PC-3 (cell line): ENCODE results near the gene KCNN4. TPM values are rescaled to one million over a fixed set of nuclear protein-coding genes. Genes with fewer than 3 reads are reported as not detected.
"Not testable (repeated sequence)": the region's sequence is repeated elsewhere in the genome, so short reads cannot be mapped to it uniquely, and the experiment has no call there.

ENCODE experiments used
- ATAC-seq: fragments of 200-7000 bp; cut with Tn5 transposase; 2 replicates; pipeline ENCODE4 v1.9.1; 2020; ENCODE audit warnings: mild to moderate bottlenecking, moderate library complexity
- BruUV-seq: library from RNA; stranded (reverse); fragments of 400-500 nt; replicated peaks from 2 replicates; lab custom pipeline; 2021; lab: Mats Ljungman, UMichigan
- CTCF ChIA-PET: fragments of 300-600 bp; sonication (Branson Sonifier 250); formaldehyde crosslinking; loops from one replicate; lab custom pipeline; 2022; ENCODE audit warnings: antibody characterized with exemption; lab: Charles Lee
- POLR2A ChIA-PET: fragments of 300-600 bp; sonication (Branson Sonifier 250); formaldehyde crosslinking; loops from one replicate; lab custom pipeline; 2022; ENCODE audit warnings: antibody characterized with exemption; ENCODE audit not compliant: unreplicated experiment; lab: Charles Lee
- DNase-seq: peaks from one replicate; pipeline ENCODE4 v3.0.0-alpha.2; 2015
- H2AFZ ChIP-seq: fragments of 300-600 bp; sonication (generic); 2 replicates; pipeline ENCODE4 v1.6.0; 2016; ENCODE audit warnings: antibody characterized with exemption, low read length
- H3F3A ChIP-seq: fragments of 300-600 bp; sonication (generic); one replicate; pipeline ENCODE4 v1.6.0; 2017; ENCODE audit warnings: antibody characterized with exemption, low read length, control low read depth, mild to moderate bottlenecking; ENCODE audit not compliant: unreplicated experiment
- H3K27ac ChIP-seq: fragments of 300-600 bp; sonication (generic); 2 replicates; pipeline ENCODE4 v1.5.1; 2016; ENCODE audit warnings: mild to moderate bottlenecking, low read length
- H3K27me3 ChIP-seq: fragments of 300-600 bp; sonication (generic); 2 replicates; pipeline ENCODE4 v1.6.1; 2016; ENCODE audit warnings: low read length, mixed read lengths
- H3K36me3 ChIP-seq: fragments of 300-600 bp; sonication (generic); 2 replicates; pipeline ENCODE4 v1.6.1; 2016; ENCODE audit warnings: low read depth, mixed run types, low read length, mixed read lengths
- H3K4me1 ChIP-seq: fragments of 300-600 bp; sonication (generic); 2 replicates; pipeline ENCODE4 v1.5.1; 2016; ENCODE audit warnings: low read length; ENCODE audit not compliant: insufficient read depth
- H3K4me2 ChIP-seq: fragments of 300-600 bp; sonication (generic); 2 replicates; pipeline ENCODE4 v1.6.0; 2016; ENCODE audit warnings: low read length
- H3K4me3 ChIP-seq: fragments of 300-600 bp; sonication (generic); 2 replicates; pipeline ENCODE4 v1.5.1; 2016; ENCODE audit warnings: mild to moderate bottlenecking, low read length, mixed read lengths
- H3K79me2 ChIP-seq: fragments of 300-600 bp; sonication (generic); 2 replicates; pipeline ENCODE4 v1.6.1; 2017; ENCODE audit warnings: low read length, mixed read lengths
- H3K9ac ChIP-seq: fragments of 300-600 bp; sonication (generic); 2 replicates; pipeline ENCODE4 v1.6.0; 2016; ENCODE audit warnings: mild to moderate bottlenecking, low read length
- H3K9me2 ChIP-seq: fragments of 300-600 bp; sonication (generic); replicated peaks from 2 replicates; pipeline ENCODE4 v1.6.1; 2016; ENCODE audit warnings: mixed run types, low read length, mixed read lengths
- H3K9me3 ChIP-seq: fragments of 300-600 bp; sonication (generic); 2 replicates; pipeline ENCODE4 v1.6.1; 2016; ENCODE audit warnings: low read length, mixed read lengths
- H4K20me1 ChIP-seq: fragments of 300-600 bp; sonication (generic); 2 replicates; pipeline ENCODE4 v1.6.1; 2016; ENCODE audit warnings: low read length, mixed read lengths
- CTCF ChIP-seq: fragments of 300-600 bp; sonication (generic); conservative IDR thresholded peaks from 2 replicates; pipeline ENCODE4 v1.5.1; 2017; ENCODE audit warnings: antibody characterized with exemption, low read depth, mild to moderate bottlenecking, low read length
- EZH2 ChIP-seq: fragments of 300-600 bp; sonication (generic); IDR thresholded peaks from one replicate; pipeline ENCODE4 v1.6.1; 2017; ENCODE audit warnings: antibody characterized with exemption, mild to moderate bottlenecking, low read length; ENCODE audit not compliant: unreplicated experiment
- EZH2phosphoT487 ChIP-seq: fragments of 300-600 bp; sonication (generic); IDR thresholded peaks from 2 replicates; pipeline ENCODE4 v1.6.1; 2018; ENCODE audit warnings: mild to moderate bottlenecking, antibody characterized with exemption, low read length, borderline replicate concordance
- intact Hi-C: fragments of 100-400 bp; cut with micrococcal nuclease; formaldehyde crosslinking; loops from 2 replicates; pipeline ENCODE4 v1.9.0; 2023
- total RNA-seq: library from RNA; depleted of rRNA; stranded (reverse); fragments of >200 nt; gene quantifications from 2 replicates; pipeline ENCODE4 v1.2.3, GENCODE V29; 2014

KCNN4 gene
- total RNA-seq, 1 experiment from 2014 or later: 45.7 TPM

GRCh38 chr19:43777163-43777695 lies 3.5 kb downstream of the KCNN4 start:
- BruUV-seq: no TSS peak
- H3K4me1 ChIP-seq: peaks cover 37% of the 10 kb centered on the region
- H3K4me2 ChIP-seq: peak overlapping the region; percentile 62
- H3K36me3 ChIP-seq: peaks cover 5% of the 10 kb centered on the region
- no peaks in the 10 kb centered on the region for H3F3A ChIP-seq
- no peaks in the 10 kb centered on the region for H4K20me1 ChIP-seq
- no peak overlapping the region for H3K9ac ChIP-seq
- H3K27me3 ChIP-seq: no peaks in the 10 kb centered on the region
- ChIA-PET POLR2A (interaction anchor here (0.6 kb wide), 1 partner anchor 109 kb away, joined by 4 read pairs; no protein-coding TSS in a partner anchor), CTCF (no interaction called here)
- H3K9me3 ChIP-seq: no peaks in the 10 kb centered on the region
- H3K4me3 ChIP-seq: peak overlapping the region; percentile 22; the same call in 1 of the 2 replicates
- no peaks in the 10 kb centered on the region for H3K9me2 ChIP-seq
- intact Hi-C loops: no loop called here
- no peak for DNase-seq
- ATAC-seq: 0 out of 2 replicates have a peak, but pooled peaks have one; percentile 5
- H3K79me2 ChIP-seq: peaks cover 47% of the 10 kb centered on the region
- TF ChIP-seq EZH2 (no peak), EZH2phosphoT487 (no peak), CTCF (no peak)
- H3K27ac ChIP-seq: peak overlapping the region; percentile 55
- H2AFZ ChIP-seq: no peak overlapping the region

- CTCF ChIA-PET: no interaction called here
- Histone ChIP-seq H3K4me1 (peaks cover 32% of the 10 kb centered on the region), H3K4me2 (no peak overlapping the region), H3K9me3 (no peaks in the 10 kb centered on the region), H3K9me2 (no peaks in the 10 kb centered on the region), H3F3A (no peaks in the 10 kb centered on the region), H2AFZ (no peak overlapping the region), H4K20me1 (no peaks in the 10 kb centered on the region), H3K27ac (no peak overlapping the region), H3K4me3 (no peak overlapping the region), H3K9ac (no peak overlapping the region), H3K36me3 (peaks cover 5% of the 10 kb centered on the region), H3K27me3 (no peaks in the 10 kb centered on the region), H3K79me2 (peaks cover 47% of the 10 kb centered on the region)
- TF ChIP-seq EZH2 (no peak), CTCF (no peak), EZH2phosphoT487 (no peak)
- no TSS peak for BruUV-seq
- ATAC-seq: no peak
- no peak for DNase-seq
- POLR2A ChIA-PET: no interaction called here
- intact Hi-C loops: no loop called here
These were observed 4.5 kb downstream of the KCNN4 start for GRCh38 chr19:43776286-43776685.

- H3K9me2 ChIP-seq: no peaks in the 10 kb centered on the region
- H3K79me2 ChIP-seq: peaks cover 42% of the 10 kb centered on the region
- H4K20me1 ChIP-seq: no peaks in the 10 kb centered on the region
- no peaks in the 10 kb centered on the region for H3K9me3 ChIP-seq
- H3F3A ChIP-seq: no peaks in the 10 kb centered on the region
- no peak overlapping the region for H3K9ac ChIP-seq
- DNase-seq (no peak), ATAC-seq (no peak)
- H3K4me3 ChIP-seq: no peak overlapping the region
- POLR2A ChIA-PET: no interaction called here
- no TSS peak for BruUV-seq
- CTCF ChIA-PET: no interaction called here
- TF ChIP-seq EZH2phosphoT487: no peak
- no peak for TF ChIP-seq EZH2
- no peak for TF ChIP-seq CTCF
- H3K36me3 ChIP-seq: peaks cover 7% of the 10 kb centered on the region
- H3K27me3 ChIP-seq: no peaks in the 10 kb centered on the region
- peaks cover 25% of the 10 kb centered on the region for H3K4me1 ChIP-seq
- no peak overlapping the region for H2AFZ ChIP-seq
- no peak overlapping the region for H3K4me2 ChIP-seq
- intact Hi-C loops: no loop called here
- no peak overlapping the region for H3K27ac ChIP-seq
These were observed 5.4 kb downstream of the KCNN4 start for GRCh38 chr19:43775299-43775890.

GRCh38 chr19:43774940-43775258 lies 5.9 kb downstream of the KCNN4 start:
- CTCF ChIA-PET, ATAC-seq: not testable (repeated sequence)
- H3K79me2 ChIP-seq: peaks cover 37% of the 10 kb centered on the region

More at GRCh38 chr19:43774940-43775258, 5.9 kb downstream of the KCNN4 start:
- DNase-seq, BruUV-seq, H3F3A ChIP-seq, H4K20me1 ChIP-seq, H3K4me3 ChIP-seq, H3K27ac ChIP-seq, H2AFZ ChIP-seq, H3K36me3 ChIP-seq, H3K4me2 ChIP-seq, intact Hi-C loops, POLR2A ChIA-PET, H3K27me3 ChIP-seq, H3K9me2 ChIP-seq, H3K9ac ChIP-seq, H3K9me3 ChIP-seq: not testable (repeated sequence)
- peaks cover 25% of the 10 kb centered on the region for H3K4me1 ChIP-seq
